Measurements from ENCODE around the gene ESYT1. TPM values are rescaled to one million over a fixed set of nuclear protein-coding genes. Genes with fewer than 3 reads are reported as not detected.
A peak's percentile ranks its signal among the peaks of the same experiment; 100 is the strongest.

Gene ESYT1
- total RNA-seq, 1 donor from 2014 or later, result 119 TPM

DNA sequence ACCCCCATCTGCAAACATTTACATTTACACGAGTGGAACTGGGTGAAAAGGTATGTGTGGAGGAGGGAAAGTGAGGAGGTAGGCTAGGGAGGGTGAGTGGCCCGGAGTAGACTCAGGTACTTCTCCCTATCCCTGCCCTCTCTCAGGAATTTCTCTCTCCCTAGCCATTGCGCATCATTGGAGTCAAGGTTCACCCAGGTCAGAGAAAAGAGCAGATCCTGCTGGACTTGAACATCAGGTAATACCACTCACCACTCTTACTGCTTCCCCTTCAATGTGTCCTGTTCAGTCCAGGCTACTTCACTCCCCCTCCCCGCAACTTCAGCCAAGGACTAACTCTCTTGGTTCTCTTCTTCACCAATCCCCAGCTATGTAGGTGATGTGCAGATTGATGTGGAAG lies 2.8 kb downstream of the ESYT1 start:
- intact Hi-C loops (cut with DNase I), result no loop called here
- H3K4me3 ChIP-seq, result no peak overlapping the region
- TF ChIP-seq CTCF (IDR thresholded peaks at IDR 0.05), result no peak
- H3K36me3 ChIP-seq, result peaks cover 51 to 52% of the 10 kb centered on the region in 2 donors
- peaks cover 9 to 21% of the 10 kb centered on the region in 2 donors for H3K4me1 ChIP-seq
- H3K27me3 ChIP-seq, result no peaks in the 10 kb centered on the region
- DNase-seq (ENCODE audit: low spot score in 2 of 2), result no peak
- peak overlapping the region; percentile 87 to 88 for H3K27ac ChIP-seq
- H3K9me3 ChIP-seq, result no peaks in the 10 kb centered on the region

GRCh38 chr12:56134897-56135296 lies 6.8 kb downstream of the ESYT1 start:
- no peaks in the 10 kb centered on the region for H3K9me3 ChIP-seq
- peaks cover 88 to 91% of the 10 kb centered on the region in 2 donors for H3K36me3 ChIP-seq
- TF ChIP-seq CTCF (IDR thresholded peaks at IDR 0.05), result no peak
- H3K4me3 ChIP-seq, result no peak overlapping the region
- no peak for DNase-seq (ENCODE audit: low spot score in 2 of 2)
- intact Hi-C loops (cut with DNase I), result no loop called here
- no peaks in the 10 kb centered on the region for H3K27me3 ChIP-seq
- H3K27ac ChIP-seq, result no peak overlapping the region
- peaks cover 0 to 4% of the 10 kb centered on the region in 2 donors for H3K4me1 ChIP-seq

DNA sequence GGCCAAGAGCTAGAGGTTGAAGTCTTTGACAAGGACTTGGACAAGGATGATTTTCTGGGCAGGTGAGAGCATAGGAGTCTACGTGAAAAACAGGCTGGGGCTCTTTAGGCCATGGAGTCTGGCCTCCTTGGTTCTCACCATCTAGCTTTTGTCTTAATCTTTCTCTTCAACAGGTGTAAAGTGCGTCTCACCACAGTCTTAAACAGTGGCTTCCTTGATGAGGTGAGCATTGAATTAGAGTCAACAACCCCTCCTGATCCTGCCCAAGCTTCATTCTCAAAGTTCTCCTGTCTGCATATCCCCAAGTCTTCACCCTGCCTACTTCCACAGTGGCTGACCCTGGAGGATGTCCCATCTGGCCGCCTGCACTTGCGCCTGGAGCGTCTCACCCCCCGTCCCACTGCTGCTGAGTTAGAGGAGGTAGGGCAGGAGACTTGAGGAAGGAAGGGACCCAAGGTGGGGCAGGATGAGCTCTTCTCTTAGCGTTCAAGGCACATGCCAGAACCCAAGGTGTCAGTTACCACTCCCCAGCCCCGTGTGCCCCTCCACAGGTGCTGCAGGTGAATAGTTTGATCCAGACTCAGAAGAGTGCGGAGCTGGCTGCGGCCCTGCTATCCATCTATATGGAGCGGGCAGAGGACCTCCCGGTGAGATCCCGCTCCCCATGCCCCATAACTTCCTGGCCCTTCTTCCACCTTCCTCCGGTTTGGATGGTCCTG lies 9.9 kb downstream of the ESYT1 start:
- peaks cover 91 to 99% of the 10 kb centered on the region in 2 donors for H3K36me3 ChIP-seq

DNA sequence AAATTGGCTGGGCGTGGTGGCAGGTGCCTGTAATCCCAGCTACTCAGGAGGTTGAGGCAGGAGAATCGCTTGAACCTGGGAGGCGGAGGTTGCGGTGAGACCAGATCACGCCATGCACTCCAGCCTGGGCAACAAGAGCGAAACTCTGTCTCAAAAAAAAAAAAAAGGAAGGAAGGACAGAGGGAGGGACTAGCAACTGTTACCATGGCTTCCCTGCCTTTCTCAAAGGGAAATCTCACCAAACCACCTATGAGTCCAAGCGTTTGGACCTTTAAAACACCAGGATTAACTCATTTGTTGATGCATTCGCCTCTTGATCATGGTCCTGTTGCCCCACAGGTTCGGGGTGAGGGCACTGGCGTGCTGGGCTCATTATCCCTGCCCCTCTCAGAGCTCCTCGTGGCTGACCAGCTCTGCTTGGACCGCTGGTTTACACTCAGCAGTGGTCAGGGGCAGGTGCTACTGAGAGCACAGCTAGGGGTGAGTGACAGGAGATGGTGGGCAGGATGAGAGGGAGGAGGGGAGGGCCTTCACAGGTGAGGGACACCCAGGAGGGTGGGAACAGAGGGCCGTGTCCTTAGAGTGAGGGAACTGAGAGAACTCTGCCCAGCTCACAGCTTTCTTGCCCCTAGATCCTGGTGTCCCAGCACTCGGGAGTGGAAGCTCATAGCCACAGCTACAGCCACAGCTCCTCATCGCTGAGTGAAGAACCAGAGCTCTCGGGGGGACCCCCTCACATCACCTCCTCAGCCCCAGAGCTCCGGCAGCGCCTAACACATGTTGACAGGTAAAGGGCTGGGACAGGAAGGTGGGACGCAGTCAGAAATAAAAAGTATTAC lies 14.1 kb downstream of the ESYT1 start:
- Histone ChIP-seq H3K9me3 (no peaks in the 10 kb centered on the region), H3K4me1 (peaks cover 0 to 5% of the 10 kb centered on the region in 2 donors), H3K27ac (no peak overlapping the region), H3K4me3 (no peak overlapping the region), H3K36me3 (peaks cover 70 to 84% of the 10 kb centered on the region in 2 donors), H3K27me3 (no peaks in the 10 kb centered on the region)
- TF ChIP-seq CTCF (IDR thresholded peaks at IDR 0.05), result no peak
- intact Hi-C loops (cut with DNase I), result no loop called here
- no peak for DNase-seq (ENCODE audit: low spot score in 2 of 2)

More for the DNA sequence above, 9.9 kb downstream of the ESYT1 start:
- Histone ChIP-seq H3K4me1 (no peaks in the 10 kb centered on the region), H3K27me3 (no peaks in the 10 kb centered on the region), H3K9me3 (no peaks in the 10 kb centered on the region), H3K27ac (no peak overlapping the region), H3K4me3 (no peak overlapping the region)
- intact Hi-C loops (cut with DNase I), result no loop called here
- TF ChIP-seq CTCF (IDR thresholded peaks at IDR 0.05), result no peak
- DNase-seq (ENCODE audit: low spot score in 2 of 2), result no peak

DNA sequence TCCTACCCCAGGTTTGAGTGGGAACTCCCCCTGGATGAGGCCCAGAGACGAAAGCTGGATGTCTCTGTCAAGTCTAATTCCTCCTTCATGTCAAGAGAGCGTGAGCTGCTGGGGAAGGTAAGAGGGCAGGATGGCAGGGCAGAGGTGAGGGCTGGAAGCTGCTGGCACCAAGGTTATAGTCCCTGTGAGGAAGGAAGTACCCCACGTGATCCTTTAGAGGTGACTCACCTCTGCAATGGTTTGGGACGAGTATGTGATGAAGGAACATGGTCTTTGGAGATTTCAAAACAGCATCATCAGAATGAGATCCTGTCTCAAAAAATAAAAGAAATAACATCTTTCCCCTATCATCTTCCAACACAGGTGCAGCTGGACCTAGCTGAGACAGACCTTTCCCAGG lies 15.2 kb downstream of the ESYT1 start:
- Histone ChIP-seq H3K9me3 (no peaks in the 10 kb centered on the region), H3K27ac (peak overlapping the region in 1 of 2 donors; percentile 1), H3K27me3 (no peaks in the 10 kb centered on the region), H3K4me1 (peaks cover 0 to 6% of the 10 kb centered on the region in 2 donors), H3K36me3 (peaks cover 60 to 73% of the 10 kb centered on the region in 2 donors), H3K4me3 (no peak overlapping the region)
- DNase-seq (ENCODE audit: low spot score in 2 of 2), result no peak
- intact Hi-C loops (cut with DNase I), result no loop called here
- no peak for TF ChIP-seq CTCF (IDR thresholded peaks at IDR 0.05)
